K562 (cell line): Measurements from ENCODE around the gene PRDX6. TPM values are rescaled to one million over a fixed set of nuclear protein-coding genes. Genes with fewer than 3 reads are reported as not detected.

ENCODE experiments used
- CHCHD3 ChIP-seq: fragments of 250-450 bp; sonication (Bioruptor Pico); IDR thresholded peaks from 2 replicates; pipeline ENCODE4 v2.1.2; 2022; ENCODE audit warnings: mild to moderate bottlenecking
- GABPB1 ChIP-seq: sonication (generic); formaldehyde crosslinking; IDR thresholded peaks from 2 replicates; pipeline ENCODE4 v1.8.0; 2022; ENCODE audit warnings: mild to moderate bottlenecking, missing genetic modification reagents
- HCFC1 ChIP-seq: IDR thresholded peaks from 2 replicates; pipeline ENCODE4 v1.6.1; 2012; ENCODE audit warnings: low read depth, low read length, improper control_type of control experiment
- JUND ChIP-seq, 2 experiments: IDR thresholded peaks; 2 replicates in 1 of 2; 3 replicates in 1 of 2; pipeline ENCODE4 v1.6.1; 2011; ENCODE audit warnings: borderline replicate concordance in 2 of 2, low read depth in 2 of 2, low read length in 2 of 2, improper control_type of control experiment in 1 of 2, missing biosample characterization in 1 of 2, missing genetic modification characterization in 1 of 2, missing genetic modification reagents in 1 of 2
- MAFF ChIP-seq: IDR thresholded peaks from 2 replicates; pipeline ENCODE4 v1.6.1; 2012; ENCODE audit warnings: low read length, improper control_type of control experiment
- NR2C1 ChIP-seq, 2 experiments: fragments of 450-650 bp; IDR thresholded peaks; 2 replicates each; pipeline ENCODE4 v1.6.1; 2017; ENCODE audit warnings: mild to moderate bottlenecking in 2 of 2, antibody characterized with exemption in 1 of 2, inconsistent platforms in 1 of 2, missing compliant biosample characterization in 1 of 2, missing genetic modification characterization in 1 of 2
- RAD21 ChIP-seq, 2 experiments: fragments of 250-450 bp in 1 of 2; fragments of 450-650 bp in 1 of 2; sonication (Bioruptor Pico) in 1 of 2; formaldehyde crosslinking in 1 of 2; IDR thresholded peaks in 1 of 2; conservative IDR thresholded peaks in 1 of 2; 2 replicates each; pipeline versions ENCODE4 v1.4.0 to v1.8.0; 2020 to 2022; ENCODE audit warnings: mild to moderate bottlenecking in 2 of 2, moderate library complexity in 1 of 2
- SMAD1 ChIP-seq: fragments of 150-350 bp; IDR thresholded peaks from 2 replicates; pipeline ENCODE4 v1.6.1; 2014; ENCODE audit warnings: low read length, low read depth; ENCODE audit not compliant: partially characterized antibody
- SMAD3 ChIP-seq: fragments of 450-650 bp; formaldehyde crosslinking; conservative IDR thresholded peaks from 2 replicates; pipeline ENCODE4 v1.4.0; 2020; ENCODE audit warnings: mild to moderate bottlenecking
- SMARCE1 ChIP-seq: fragments of 450-650 bp; IDR thresholded peaks from 2 replicates; pipeline ENCODE4 v1.7.1; 2016; ENCODE audit warnings: mild to moderate bottlenecking
- SRSF7 ChIP-seq: fragments of 200-400 bp; formaldehyde crosslinking; optimal IDR thresholded peaks from 2 replicates; pipeline ENCODE3; 2017; ENCODE audit warnings: mild to moderate bottlenecking, low read depth, low read length
- YBX1 ChIP-seq: fragments of 450-650 bp; IDR thresholded peaks from 2 replicates; pipeline ENCODE4 v1.7.1; 2016; ENCODE audit warnings: mild to moderate bottlenecking
- ZNF354B ChIP-seq: fragments of 250-450 bp; sonication (Bioruptor Pico); IDR thresholded peaks from 2 replicates; pipeline ENCODE4 v1.4.0; 2020
- polyA plus RNA-seq, 8 experiments: library from polyadenylated mRNA; depleted of rRNA in 4 of 8; stranded (reverse) in 5 of 8; unstranded in 3 of 8; fragments of >200 nt; fragmentation: Nextera tagmentation in 2 of 8; fragmentation: Illumina TruSeq in 1 of 8; extraction: Ambion mirVana in 2 of 8; extraction: Trizol in 1 of 8; gene quantifications; 2 replicates each; pipeline versions ENCODE4 v1.2.1 to v1.2.3, GENCODE V29; 2011 to 2014; ENCODE audit warnings: inconsistent platforms in 1 of 8, missing spikeins in 1 of 8
- total RNA-seq, 7 experiments: library from RNA; depleted of rRNA in 6 of 7; stranded (reverse); fragments of >200 nt in 6 of 7; fragmentation: Illumina TruSeq in 2 of 7; extraction: Trizol in 2 of 7; gene quantifications; 2 replicates each; pipeline versions ENCODE4 v1.2.1 to v1.2.3, GENCODE V29; 2011 to 2021; ENCODE audit warnings: low replicate concordance in 1 of 7
- TF ChIP-seq, protein P1 (sequence below): IDR thresholded peaks from 2 replicates; pipeline ENCODE4 v1.6.1; 2012; ENCODE audit warnings: low read depth, low read length, improper control_type of control experiment, borderline replicate concordance
- TF ChIP-seq, protein P2 (sequence below): fragments of 450-650 bp; formaldehyde crosslinking; IDR thresholded peaks from 2 replicates; pipeline ENCODE4 v1.4.0; 2022; ENCODE audit warnings: mild to moderate bottlenecking, moderate library complexity
- TF ChIP-seq, protein P3 (sequence below): fragments of 250-450 bp; sonication (Bioruptor Pico); IDR thresholded peaks from 2 replicates; pipeline ENCODE4 v1.5.0; 2020; ENCODE audit warnings: mild to moderate bottlenecking
- TF ChIP-seq, protein P4 (sequence below): fragments of 450-650 bp; IDR thresholded peaks from 2 replicates; pipeline ENCODE4 v1.6.1; 2016; ENCODE audit warnings: antibody characterized with exemption
- TF ChIP-seq, protein P5 (sequence below): IDR thresholded peaks from 2 replicates; pipeline ENCODE4 v1.6.1; 2016; ENCODE audit warnings: missing genetic modification characterization, missing compliant biosample characterization

Gene PRDX6
- total and polyA plus RNA-seq, 9 of the 15 experiments (the other 6 are each of a cell fraction or from before 2014, with no cell fraction given), result 277 to 1,082 (median 610) TPM

DNA sequence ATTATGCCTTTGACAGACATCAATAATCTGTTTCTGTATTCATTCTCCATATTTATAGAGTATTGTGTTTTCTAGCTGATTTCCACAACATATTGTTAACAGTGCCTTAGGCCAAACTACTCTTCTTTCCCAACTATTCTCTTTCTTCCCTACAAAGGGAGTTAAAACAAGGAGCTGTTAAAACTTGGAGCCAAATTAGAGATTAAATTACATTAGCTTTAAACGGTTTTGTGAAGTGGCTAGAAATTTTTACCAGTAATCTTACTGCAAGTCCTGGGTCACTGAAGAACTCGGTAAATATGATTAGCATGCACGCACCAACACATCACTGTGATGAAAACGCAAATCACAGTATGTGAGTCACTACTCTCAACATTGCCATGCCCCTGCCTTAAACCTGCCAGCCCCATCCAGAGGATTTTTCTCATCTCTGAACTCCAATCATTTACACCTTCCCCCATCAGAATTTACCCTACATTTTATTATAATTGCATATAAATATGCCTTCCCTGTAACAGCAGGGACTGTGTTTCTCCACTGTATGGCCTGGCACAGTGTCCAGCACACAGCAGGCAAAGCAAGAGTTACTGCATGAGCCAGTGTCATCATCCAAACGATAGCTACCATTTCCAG lies 1.5 kb upstream of the PRDX6 start (continued):
- TF ChIP-seq, protein P1, sequence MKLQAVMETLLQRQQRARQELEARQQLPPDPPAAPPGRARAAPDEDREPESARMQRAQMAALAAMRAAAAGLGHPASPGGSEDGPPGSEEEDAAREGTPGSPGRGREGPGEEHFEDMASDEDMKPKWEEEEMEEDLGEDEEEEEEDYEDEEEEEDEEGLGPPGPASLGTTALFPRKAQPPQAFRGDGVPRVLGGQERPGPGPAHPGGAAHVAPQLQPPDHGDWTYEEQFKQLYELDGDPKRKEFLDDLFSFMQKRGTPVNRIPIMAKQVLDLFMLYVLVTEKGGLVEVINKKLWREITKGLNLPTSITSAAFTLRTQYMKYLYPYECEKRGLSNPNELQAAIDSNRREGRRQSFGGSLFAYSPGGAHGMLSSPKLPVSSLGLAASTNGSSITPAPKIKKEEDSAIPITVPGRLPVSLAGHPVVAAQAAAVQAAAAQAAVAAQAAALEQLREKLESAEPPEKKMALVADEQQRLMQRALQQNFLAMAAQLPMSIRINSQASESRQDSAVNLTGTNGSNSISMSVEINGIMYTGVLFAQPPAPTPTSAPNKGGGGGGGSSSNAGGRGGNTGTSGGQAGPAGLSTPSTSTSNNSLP, result 0 out of 2 replicates have a peak, but pooled peaks have one; percentile 25
- TF ChIP-seq SMARCE1 (0 out of 2 replicates have a peak, but pooled peaks have one; percentile 13), CHCHD3 (CRISPR knock-in tag) (0 out of 2 replicates have a peak, but pooled peaks have one; percentile 54), SMAD1 (no peak), GABPB1 (CRISPR knock-in tag) (no peak), RAD21 (CRISPR knock-in tag; conservative IDR thresholded peaks at IDR 0.05 in 1 of 2, IDR thresholded peaks at IDR 0.05 in 1 of 2) (no peak), ZNF354B (CRISPR knock-in tag) (no peak), YBX1 (no peak), SMAD3 (CRISPR knock-in tag) (no peak), NR2C1 (IDR thresholded peaks at IDR 0.05) (no peak), NR2C1 (tag; IDR thresholded peaks at IDR 0.05) (no peak), JUND (IDR thresholded peaks at IDR 0.05; ENCODE audit: borderline replicate concordance, low read depth, low read length) (peak; percentile 38; the same call in 1 of the 2 replicates), JUND (tag; IDR thresholded peaks at IDR 0.05; ENCODE audit: borderline replicate concordance, low read depth, low read length) (peak; percentile 18; the same call in 1 of the 3 replicates), HCFC1 (no peak), SRSF7 (no peak), MAFF (no peak)
- TF ChIP-seq, protein P2, sequence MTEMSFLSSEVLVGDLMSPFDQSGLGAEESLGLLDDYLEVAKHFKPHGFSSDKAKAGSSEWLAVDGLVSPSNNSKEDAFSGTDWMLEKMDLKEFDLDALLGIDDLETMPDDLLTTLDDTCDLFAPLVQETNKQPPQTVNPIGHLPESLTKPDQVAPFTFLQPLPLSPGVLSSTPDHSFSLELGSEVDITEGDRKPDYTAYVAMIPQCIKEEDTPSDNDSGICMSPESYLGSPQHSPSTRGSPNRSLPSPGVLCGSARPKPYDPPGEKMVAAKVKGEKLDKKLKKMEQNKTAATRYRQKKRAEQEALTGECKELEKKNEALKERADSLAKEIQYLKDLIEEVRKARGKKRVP, result no peak
- TF ChIP-seq, protein P3, sequence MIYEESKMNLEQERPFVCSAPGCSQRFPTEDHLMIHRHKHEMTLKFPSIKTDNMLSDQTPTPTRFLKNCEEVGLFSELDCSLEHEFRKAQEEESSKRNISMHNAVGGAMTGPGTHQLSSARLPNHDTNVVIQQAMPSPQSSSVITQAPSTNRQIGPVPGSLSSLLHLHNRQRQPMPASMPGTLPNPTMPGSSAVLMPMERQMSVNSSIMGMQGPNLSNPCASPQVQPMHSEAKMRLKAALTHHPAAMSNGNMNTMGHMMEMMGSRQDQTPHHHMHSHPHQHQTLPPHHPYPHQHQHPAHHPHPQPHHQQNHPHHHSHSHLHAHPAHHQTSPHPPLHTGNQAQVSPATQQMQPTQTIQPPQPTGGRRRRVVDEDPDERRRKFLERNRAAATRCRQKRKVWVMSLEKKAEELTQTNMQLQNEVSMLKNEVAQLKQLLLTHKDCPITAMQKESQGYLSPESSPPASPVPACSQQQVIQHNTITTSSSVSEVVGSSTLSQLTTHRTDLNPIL (CRISPR knock-in tag), result 0 out of 2 replicates have a peak, but pooled peaks have one; percentile 12
- TF ChIP-seq, protein P4, sequence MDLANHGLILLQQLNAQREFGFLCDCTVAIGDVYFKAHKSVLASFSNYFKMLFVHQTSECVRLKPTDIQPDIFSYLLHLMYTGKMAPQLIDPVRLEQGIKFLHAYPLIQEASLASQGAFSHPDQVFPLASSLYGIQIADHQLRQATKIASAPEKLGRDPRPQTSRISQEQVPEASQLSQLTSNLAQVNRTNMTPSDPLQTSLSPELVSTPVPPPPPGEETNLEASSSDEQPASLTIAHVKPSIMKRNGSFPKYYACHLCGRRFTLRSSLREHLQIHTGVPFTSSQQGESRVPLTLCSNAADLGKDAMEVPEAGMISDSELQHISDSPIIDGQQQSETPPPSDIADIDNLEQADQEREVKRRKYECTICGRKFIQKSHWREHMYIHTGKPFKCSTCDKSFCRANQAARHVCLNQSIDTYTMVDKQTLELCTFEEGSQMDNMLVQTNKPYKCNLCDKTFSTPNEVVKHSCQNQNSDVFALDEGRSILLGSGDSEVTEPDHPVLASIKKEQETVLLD, result no peak
- TF ChIP-seq, protein P5, sequence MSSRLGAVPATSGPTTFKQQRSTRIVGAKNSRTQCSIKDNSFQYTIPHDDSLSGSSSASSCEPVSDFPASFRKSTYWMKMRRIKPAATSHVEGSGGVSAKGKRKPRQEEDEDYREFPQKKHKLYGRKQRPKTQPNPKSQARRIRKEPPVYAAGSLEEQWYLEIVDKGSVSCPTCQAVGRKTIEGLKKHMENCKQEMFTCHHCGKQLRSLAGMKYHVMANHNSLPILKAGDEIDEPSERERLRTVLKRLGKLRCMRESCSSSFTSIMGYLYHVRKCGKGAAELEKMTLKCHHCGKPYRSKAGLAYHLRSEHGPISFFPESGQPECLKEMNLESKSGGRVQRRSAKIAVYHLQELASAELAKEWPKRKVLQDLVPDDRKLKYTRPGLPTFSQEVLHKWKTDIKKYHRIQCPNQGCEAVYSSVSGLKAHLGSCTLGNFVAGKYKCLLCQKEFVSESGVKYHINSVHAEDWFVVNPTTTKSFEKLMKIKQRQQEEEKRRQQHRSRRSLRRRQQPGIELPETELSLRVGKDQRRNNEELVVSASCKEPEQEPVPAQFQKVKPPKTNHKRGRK (tag), result peak; percentile 66
